ENCODE results near the gene VAV2.

- no peak for TF ChIP-seq CTCF (conservative IDR thresholded peaks at IDR 0.05; ENCODE audit: low read depth, low read length)
- no peak for TF ChIP-seq EZH2 (IDR thresholded peaks at IDR 0.05; ENCODE audit: low read length, unreplicated experiment)
Measured at GRCh38 chr9:133930682-133931485, 61.2 kb downstream of the VAV2 start.
